Right renal pelvis (tissue), 4 donors: ENCODE measurements around the gene DCDC2. TPM values are rescaled to one million over a fixed set of nuclear protein-coding genes. Genes with fewer than 3 reads are reported as not detected.
"Not testable (repeated sequence)": the region's sequence is repeated elsewhere in the genome, so short reads cannot be mapped to it uniquely, and the experiment has no call there.

Experiments
- DNase-seq, 4 donors: peaks; one replicate each; pipeline ENCODE4 v3.0.0-alpha.2; 2013; ENCODE audit warnings: low read depth in 4 of 4, low spot score in 3 of 4, missing footprints in 1 of 4
- polyA plus RNA-seq, 4 donors: library from polyadenylated mRNA; unstranded; fragments of 120-200 nt; gene quantifications; one replicate each; pipeline ENCODE4 v1.2.1, GENCODE V29; 2013; ENCODE audit not compliant: insufficient read length in 4 of 4

Gene DCDC2
- polyA plus RNA-seq, 4 donors: 93.1 to 146 (median 135) TPM

DNA sequence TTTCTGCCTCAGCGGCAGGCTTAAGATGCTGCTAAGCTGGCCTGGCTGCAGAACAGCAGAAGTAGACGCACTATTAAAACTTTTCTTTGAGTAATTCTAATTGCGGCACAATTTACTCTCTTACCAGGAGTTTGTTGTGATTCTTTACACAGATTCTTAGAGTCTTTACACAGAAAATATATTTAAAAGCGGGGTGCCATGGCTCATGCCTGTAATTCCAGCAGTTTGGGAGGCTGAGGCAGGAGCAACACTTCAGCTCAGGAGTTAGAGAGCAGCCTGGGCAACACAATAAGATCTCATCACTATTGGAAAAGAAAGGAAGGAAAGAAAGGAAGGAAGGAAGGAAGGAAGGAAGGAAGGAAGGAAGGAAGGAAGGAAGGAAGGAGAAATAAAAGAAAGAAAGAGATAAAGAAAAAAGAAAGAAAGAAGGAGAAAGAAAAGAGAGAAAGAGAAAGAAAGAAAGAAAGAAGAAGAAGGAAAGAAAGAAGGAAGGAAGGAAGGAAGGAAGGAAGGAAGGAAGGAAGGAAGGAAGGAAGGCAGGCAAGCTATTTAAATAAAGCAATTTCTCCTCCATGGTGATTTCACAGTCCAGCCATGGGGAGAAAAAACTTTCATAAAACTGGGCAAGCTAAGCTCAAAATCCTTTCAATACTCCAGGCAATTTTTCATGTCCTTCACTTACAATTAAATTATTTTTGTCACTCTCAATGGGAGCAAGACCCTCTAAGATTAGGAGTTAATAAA is 23.8 kb upstream of the DCDC2 start:
- DNase-seq: no peak

DNA sequence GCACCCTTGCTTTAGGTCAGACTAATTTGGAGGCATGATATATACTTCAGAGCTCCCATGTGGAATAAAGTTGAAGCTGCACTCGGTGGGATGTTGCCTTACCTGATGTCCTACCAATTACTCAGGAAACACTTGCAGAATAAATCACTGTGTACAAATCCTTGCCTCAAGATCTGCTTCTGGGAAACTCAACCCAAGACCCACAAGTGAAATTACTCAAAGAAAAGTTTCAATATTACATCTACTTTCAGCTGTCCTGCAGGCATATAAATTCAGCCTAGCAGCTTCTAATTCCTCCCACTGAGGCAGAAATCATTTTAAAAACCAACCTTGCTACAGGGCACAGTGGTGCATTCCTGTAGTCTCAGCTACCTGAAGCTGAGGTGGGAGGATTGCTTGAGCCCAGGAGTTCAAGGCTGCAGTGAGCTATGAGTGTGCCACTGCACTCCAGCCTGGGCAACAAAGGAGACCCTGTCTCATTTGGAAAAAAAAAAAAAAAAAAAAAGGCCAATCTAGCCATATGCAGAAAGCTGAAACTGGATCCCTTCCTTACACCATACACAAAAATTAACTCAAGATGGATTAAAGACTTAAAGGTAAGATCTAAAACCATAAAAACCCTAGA is 20.7 kb upstream of the DCDC2 start:
- DNase-seq: no peak

DNA sequence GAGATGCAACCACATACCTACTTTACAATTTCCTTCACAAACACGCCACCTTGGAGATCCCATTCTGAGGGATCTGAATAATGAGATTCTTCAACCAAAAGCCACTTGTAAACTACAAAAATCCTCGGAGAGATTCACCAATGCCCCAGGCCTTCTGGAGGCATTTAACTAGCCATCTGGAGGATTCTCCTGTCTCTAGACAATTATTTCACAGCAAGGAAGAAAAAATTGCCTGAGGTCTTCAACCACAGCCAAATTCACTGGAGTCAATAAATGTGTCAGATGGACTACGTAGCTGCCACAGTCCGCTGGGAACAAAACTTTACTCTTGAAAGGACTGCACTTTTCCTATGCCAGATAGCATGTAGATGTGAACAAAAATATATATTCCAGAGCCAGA is 19.0 kb upstream of the DCDC2 start:
- no peak for DNase-seq

DNA sequence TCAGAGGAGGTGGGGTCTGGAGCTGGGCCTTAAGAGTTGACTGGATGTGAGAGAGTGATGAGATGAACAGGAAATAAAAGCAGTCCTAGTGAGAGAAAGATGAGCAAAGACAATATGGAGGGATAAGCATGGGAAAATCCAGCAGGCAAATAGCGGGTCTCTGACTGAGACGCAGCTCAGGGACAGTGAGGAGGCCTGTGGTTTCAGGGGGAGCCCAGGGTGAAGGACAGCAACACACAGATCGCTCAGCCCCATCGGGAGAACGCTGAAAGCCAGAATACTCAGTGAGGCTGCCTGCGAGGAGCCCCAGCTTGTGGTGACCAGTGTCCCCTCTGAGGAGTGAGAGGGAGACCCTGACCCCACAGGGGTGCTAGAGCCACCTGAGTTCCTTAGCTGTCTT is 16.8 kb upstream of the DCDC2 start:
- DNase-seq: no peak

DNA sequence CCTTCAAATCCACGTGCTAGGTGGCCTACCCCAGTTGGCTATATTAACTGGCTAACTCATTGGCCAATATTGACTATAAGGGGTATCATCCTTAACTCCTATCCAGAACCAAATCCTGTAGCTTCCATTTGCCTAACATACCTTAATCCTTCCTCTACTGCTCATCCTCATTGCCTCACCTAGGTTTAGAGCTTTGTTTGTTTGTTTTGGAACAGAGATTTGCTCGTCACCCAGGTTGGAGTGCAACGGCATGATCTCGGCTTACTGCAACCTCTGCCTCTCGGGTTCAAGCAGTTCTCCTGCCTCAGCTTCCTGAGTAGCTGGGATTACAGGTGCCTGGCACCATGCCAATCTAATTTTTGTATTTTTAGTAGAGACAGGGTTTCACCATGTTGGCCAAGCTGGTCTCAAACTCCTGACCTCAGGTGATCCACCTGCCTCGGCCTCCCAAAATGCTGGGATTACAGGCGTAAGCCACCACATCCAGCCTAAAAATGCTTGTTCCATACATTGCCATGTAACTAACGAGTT is 7.3 kb upstream of the DCDC2 start:
- not testable (repeated sequence) for DNase-seq

DNA sequence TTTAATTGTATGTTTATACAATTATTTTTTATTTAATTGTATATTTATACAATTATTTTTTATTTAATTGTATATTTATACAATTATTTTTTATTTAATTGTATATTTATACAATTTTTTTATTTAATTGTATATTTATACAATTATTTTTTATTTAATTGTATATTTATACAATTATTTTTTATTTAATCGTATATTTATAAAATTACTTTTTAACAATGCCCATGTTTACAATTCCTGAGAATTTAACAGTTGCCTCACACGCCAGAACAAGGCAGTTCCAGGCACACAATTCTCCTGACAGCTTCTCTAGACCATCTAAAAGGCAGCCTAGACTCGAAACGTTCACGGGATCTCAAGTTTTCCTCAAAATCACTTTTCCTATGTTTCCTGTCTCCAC is 4.5 kb upstream of the DCDC2 start:
- not testable (repeated sequence) for DNase-seq

DNA sequence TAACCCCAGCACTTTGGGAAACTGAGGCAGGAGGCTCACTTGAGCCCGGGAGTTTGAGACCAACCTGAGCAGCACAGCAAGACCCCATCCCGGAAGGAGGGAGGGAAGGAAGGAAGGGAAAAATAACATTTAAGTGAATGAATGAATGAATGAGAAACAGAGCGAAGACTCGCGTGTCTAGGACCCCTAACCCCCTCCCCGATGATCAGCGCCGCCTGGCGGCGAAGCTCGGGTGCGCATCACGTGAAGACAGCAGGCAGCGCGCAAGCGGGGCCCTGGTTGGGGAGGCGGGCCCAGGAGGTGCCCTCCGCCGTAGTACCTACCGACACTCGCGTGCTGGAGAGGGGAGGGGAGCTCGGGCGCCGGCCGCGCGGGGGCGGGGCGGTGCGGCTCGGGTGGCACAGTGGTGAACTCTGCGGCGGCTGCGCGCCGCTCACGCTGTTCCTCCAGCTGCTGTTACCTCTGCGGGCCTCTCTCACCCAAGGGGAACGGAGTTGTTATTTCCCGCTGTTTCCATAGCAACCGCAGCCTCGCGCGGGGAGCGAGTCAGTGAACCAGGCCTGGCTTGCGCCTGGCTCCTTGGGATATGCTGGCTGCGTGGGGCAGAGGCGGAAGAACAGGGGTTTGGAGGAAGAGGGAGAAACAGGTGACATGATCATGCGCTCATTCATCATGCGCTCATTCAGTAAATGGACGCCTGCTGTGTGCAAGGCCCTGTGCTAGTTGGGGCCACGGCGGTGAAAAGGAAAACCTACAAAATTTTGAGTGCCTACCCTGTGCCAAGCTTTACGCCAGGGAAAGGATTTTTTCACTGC is 2.0 kb upstream of the DCDC2 start:
- DNase-seq: peak; percentile 81 to 94 (median 92)

DNA sequence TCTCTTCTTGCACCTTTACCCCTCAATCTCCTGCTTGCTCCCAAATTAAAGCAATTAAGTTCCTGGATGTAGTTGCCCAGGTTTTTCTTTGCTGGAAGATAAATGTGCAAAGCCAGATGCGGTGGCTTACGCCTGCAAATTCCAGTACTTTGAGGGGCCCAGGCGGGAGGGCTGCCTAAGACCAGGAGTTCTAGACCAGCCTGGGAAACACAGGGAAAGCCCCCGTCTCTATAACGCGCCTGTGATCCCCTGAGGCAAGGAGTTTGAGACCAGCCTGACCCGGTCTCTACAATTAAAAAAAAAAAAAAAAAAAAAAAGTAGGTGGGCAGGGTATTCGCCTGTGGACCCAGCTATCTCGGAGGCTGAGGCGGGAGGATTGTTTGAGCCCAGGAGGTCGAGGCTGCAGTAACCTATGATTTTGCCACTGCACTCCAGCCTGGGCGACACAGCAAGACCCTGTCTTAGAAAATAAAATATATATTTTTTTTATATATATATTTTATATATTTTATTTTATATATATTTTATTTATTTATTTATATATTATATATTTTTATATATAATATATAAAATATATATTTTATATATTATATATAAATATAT is 461 bp upstream of the DCDC2 start:
- no peak for DNase-seq

DNA sequence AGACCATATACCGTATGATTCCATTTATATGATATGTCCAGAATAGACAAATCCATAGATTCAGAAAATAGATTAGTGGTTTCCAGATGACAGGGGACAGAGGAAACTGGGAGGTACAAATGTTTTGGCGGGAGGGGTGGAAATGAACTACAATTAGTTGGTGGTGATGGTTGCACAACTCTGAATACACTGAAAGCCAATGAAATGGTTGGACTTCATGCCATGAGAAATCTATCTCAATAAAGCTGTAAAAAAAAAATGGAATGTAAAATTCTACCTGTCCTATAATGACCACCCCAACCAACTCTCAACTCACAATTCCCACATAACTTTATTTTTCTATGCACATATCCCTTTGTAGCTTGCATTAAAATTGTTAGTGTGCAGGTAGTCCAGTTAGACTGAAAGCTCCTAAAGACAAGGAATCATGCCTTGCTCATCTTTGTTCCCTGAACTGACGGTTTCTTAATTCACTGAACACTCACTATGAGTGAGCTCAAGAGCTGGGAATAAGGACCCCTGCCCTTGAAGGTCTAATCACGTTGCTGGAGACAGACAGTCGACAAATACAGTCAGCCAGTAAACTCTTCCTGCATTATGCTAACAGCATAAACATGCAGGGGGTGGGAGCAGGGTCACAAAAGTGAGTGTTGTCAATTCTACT is 1.4 kb downstream of the DCDC2 start:
- DNase-seq: no peak

DNA sequence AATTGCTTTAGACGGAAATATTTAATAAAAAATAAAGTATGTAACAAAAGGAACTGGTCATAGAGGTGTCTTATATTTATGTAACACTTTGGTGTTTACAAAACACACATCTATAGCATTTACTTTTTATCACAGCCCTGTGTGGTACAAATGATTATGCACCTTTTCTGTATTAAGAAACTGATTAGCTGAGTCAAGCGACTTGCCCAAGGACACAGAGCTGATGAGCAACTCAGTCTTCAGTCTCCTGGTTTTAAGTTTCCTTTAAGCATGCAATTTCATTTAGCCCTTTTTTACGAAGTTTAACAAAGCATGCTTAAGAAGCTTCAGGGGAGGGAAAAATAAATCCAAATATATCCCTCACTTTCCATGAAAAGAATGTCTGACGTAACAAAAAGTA is 2.5 kb downstream of the DCDC2 start:
- no peak for DNase-seq

DNA sequence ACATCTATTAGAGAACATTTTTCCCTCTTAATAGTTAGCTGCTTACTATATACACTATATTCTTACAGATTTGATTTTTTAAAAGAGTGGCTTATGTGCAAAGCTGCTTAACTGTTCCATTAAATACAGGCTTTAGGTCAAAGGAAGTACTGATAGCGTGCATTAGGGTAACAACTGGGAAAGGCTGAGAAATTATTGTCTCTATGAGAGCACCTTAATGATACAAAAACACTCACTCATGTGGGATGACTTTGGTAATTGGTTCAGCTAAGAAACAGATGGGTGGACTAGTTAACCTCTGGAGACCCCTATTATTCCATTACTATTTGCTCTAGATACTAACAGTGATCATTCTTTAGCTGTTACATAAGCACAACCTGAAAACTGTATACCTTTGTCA is 4.0 kb downstream of the DCDC2 start:
- no peak for DNase-seq

DNA sequence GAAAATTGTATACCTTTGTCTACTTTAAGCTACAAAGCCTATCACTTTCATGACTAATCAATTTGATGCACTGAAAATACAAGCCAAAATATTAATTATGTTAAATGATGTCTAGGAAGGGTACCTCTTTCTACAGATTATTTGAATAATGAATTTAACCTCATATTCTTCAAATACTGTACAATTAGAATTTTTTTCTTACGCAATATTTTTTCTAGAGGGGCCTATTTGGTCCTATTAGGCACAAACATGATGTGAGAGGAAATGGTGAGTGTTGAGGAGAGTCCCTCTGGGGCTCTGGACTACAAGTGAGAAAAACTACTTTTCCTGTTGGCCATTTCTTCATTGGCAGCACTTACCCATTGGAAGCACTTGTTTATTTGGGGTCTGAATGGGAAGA is 5.4 kb downstream of the DCDC2 start:
- DNase-seq: no peak

DNA sequence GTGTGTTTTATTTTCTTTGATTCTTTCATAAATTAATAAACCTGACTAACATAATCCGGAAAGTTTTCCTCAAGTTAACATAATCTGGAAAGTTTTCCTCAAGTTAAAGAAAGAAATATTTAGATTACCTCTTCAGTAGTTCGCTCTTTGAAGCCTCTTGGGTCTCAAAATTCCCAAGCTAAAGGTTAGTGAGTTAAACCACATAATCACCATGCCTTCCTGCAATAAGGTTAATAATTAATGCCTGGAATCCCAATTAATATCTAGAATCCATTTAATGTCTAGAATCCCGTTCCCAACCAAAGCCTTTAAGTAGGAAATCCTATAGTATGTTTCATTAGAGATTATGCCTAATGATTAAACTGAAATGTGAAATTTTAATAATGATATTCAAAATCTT is 12.9 kb downstream of the DCDC2 start:
- DNase-seq: no peak

DNA sequence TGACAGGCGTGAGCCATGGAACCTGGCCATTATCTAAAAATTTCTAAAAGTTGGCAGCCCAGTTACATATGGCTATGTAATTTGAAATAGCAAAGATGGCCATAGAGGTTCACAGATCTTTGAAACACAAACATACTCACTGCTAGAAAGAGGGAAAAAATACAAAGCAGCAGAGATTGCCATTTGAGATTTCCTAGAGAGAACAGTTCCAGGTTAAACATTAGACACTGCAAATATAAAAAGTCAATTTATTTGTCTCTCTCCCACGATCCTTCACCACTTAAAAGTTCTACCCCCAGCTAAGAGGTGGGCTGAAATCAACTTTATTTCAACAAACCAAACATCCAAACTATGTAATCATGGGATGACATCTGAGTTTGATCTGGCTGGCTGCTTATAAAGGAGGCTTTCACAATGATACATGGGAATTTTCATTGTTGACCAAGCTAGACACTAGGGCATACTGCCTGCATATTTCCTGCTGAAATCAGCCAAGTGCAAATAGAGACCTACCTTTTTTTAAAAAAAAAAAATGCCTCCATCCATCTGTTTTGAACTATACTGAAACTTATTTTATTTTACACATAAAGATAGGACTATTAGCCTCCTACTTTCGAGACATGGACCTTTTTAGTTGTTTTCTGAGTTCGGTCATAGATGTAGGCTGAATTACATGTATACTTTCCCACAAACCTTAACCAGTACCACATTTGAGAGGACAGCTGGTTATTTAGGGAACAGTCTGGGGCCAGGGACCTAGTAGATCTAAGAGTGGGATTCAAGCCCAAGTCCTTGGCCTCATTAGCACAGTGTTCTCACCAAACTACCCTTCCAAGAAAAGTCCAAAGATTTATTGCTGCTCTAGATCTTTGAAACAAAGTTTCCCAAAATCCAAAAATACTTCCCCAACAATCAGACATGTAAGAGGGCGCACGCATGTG is 16.6 kb downstream of the DCDC2 start:
- DNase-seq: no peak

DNA sequence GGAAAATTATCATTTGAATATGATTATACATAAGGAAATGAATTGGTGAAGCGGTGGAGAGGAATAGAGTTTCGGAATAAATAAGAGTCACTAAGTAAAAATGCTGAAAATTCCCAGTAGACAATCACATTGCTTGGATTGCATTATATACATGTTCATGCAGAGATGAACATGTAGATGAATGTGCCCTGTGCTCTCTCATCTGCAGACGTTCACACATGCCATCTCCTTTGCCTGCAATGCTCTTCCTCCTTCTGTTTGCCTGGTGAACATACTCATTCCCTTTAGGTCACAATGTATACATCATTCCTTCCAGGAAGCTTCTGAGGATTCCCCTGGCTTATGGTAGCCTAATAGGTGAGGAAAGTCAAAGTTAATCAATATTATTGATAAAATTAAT is 17.9 kb downstream of the DCDC2 start:
- DNase-seq: no peak

DNA sequence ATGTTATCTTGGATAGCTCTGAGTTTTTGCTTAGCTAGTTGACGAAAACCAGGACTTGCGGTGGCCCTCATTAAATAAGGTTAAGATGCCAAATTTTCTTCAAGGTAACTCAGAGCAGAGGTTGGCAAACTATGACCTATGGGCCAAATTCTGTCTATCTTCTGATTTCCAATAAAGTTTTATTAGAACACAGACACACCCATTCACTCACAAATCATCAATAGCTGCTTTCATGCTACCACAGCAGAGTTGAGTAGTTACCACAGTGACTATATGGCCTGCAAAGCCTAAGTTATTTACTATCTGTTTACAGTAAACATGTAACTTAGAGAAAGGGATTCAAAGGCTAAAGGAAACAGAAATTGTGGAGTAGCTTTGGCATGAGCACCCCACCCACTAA is 23.6 kb downstream of the DCDC2 start:
- DNase-seq: no peak

DNA sequence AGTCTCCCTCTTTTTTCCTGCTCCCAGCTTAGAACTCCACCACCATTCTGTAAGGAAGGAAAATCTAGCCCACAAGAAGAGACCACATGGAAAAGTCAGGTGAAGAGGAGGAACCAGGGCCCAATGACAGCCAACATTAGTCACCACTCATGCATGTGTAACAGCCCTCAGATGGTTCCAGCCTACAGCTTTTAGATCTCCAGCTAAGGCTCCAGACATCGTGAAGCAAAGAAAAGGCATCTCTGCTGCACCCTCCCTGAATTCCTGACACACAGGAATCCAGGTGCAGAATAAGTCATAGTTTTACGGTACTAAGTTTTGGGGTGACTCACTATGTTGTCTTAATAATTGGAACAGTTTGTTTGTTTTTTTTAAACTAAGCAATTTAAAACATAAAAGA is 25.5 kb downstream of the DCDC2 start:
- DNase-seq: no peak

DNA sequence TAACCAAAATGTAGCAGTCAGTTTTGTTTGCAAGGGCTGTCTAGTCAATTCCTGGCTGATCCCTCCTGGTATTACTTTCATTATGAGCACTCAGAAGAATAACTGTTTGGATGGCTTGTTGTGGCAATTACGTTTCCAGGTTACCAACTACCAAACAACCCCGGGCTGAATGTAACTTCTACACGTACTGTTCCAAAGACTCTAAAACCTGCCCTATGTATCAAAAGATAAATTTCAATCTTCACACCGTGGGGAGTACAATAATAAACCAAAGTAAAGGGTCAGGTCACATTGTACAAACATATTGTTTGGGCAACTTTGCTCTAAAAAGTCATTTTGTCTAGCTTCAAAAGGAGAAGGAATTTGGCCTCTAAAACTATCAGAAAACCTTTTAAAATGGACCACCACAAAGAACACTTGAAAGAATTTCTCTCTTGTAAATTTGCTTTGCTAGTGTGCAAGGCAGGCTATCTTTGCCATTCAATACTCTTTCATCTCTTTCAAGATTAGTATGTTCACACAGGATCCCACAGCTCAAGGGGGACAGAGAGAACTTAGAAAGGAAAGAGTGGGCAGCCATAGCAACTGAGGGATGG is 27.6 kb downstream of the DCDC2 start:
- no peak for DNase-seq

DNA sequence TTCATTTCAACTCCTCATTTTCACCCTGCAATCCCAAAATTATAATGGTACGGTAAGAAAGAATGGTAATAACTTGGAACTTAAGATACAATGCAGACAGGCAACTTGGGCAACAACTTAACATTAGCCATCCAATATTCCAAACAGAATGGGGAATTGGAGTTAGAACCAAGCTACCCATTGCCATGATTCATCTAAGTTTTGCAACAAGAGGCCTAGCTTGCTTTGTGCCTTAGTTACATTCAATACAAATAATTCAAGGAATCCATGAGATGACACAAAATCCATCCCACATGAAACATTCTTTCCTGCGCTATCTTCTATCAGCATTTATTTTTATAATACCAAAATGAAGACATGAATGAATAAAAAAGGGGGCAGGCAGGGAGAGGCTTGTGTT is 28.4 kb downstream of the DCDC2 start:
- DNase-seq: no peak
